GM12873 (cell line): ENCODE measurements around the gene ZFP36.

Source experiments
- TF ChIP-seq, protein P1 (sequence below): IDR thresholded peaks from 2 replicates; pipeline ENCODE4 v1.5.1; 2012; ENCODE audit warnings: low read depth, mild to moderate bottlenecking, moderate library complexity, low read length, control low read depth; ENCODE audit not compliant: insufficient read depth; ENCODE audit errors: missing control alignments

Gene ZFP36

DNA sequence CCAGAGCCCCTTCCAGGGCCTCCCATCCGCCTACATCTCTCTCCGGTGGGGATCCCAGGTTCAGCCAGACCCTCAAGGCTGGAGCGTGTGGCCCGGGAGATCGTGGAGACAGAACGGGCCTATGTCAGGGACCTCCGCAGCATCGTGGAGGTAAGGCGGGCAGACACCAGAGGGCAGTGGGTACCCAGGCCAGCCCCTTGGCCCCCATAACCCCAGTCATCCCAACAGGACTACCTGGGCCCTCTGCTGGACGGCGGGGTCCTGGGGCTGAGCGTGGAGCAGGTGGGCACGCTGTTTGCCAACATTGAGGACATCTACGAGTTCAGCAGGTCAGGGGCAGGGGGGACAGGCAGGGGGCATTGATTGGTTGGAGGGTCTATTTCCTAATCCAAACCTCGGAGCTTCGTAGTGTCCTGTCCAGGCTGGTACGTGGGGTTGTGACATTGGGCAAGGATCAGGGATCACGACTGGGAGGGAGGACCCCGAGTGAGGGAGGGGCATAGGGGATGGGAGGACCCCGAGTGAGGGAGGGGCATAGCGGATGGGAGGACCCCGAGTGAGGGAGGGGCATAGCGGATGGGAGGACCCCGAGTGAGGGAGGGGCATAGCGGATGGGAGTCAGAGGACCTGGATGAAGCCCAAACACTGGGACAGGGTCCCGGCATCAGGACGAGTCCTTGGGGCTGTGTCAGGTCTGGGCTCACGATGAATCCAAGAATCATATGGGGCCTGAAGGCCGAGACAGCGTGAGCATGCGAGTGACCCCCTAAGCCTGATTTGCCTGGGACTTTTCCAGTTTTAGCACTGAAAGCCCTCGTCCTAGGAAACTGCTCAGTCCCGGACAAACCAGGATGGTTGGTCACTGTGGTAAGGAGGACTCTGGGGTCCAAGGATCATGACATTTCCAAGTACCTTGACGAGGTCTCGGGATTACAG, 8.7 kb downstream of the ZFP36 start:
- TF ChIP-seq, protein P1, sequence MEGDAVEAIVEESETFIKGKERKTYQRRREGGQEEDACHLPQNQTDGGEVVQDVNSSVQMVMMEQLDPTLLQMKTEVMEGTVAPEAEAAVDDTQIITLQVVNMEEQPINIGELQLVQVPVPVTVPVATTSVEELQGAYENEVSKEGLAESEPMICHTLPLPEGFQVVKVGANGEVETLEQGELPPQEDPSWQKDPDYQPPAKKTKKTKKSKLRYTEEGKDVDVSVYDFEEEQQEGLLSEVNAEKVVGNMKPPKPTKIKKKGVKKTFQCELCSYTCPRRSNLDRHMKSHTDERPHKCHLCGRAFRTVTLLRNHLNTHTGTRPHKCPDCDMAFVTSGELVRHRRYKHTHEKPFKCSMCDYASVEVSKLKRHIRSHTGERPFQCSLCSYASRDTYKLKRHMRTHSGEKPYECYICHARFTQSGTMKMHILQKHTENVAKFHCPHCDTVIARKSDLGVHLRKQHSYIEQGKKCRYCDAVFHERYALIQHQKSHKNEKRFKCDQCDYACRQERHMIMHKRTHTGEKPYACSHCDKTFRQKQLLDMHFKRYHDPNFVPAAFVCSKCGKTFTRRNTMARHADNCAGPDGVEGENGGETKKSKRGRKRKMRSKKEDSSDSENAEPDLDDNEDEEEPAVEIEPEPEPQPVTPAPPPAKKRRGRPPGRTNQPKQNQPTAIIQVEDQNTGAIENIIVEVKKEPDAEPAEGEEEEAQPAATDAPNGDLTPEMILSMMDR: no peak

DNA sequence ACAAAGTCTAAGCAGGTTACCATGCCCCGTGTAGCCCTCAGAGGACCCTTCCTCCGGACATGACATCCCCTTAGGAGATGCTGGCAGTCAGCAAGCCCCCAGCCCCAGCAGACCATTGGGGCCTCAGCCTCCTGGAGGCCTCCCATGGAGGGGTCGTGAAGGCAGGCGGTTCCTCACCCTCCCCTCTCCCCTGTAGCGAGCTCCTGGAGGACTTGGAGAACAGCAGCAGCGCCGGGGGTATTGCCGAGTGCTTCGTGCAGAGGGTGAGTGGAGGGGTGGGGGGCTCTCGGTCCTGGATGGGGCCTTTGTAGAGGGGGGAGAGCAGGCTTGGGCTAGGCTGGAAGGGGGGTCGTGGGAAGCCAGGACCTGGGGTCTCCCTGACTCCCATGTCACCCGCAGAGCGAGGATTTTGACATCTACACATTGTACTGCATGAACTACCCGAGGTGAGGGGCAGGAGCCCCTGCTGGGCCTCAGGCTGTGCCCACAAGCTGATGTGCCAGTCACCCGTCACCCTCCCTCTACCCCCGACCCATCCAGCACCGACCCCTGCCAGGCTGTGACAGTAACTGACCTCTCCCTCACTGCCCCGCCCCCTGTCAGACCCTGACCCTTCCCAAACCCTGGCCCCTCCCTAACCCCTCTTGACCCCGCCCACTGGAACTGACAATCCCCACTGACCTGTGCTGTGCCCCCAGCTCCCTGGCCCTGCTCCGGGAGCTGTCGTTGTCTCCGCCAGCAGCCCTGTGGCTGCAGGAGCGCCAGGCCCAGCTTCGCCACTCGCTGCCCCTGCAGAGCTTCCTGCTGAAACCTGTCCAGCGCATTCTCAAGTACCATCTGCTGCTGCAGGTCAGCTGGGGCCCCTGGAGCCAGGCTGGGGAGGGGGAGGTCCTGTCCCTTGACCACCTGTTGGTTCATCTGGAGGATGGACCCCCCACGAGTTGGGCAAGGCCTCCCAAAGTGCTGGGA, 9.8 kb downstream of the ZFP36 start:
- TF ChIP-seq, protein P1: no peak

DNA sequence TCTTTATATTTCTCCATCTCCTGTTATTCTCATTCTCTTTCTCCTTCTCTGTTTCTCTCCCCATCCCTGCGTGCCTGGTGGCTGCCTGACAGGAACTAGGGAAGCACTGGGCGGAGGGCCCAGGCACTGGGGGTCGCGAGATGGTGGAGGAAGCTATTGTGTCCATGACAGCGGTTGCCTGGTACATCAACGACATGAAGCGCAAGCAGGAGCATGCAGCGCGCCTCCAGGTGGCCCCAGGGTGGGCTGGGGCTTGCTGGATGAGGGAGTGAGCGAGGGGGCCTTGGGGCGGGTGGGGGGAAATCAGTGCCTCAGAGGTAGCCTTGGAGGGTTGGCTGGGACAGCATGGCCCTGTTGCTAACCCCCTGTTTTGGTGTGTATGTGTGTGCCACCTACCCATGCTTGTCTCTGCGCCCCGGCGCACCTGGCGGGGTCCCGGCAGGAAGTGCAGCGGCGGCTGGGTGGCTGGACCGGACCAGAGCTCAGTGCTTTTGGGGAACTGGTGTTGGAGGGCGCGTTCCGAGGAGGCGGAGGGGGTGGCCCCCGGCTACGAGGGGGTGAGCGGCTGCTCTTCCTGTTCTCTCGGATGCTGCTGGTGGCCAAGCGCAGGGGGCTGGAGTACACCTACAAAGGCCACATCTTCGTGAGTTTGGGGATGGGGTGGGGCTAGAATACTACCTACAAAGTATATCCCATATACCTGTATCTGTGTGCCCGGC, 11.0 kb downstream of the ZFP36 start:
- TF ChIP-seq, protein P1: no peak

DNA sequence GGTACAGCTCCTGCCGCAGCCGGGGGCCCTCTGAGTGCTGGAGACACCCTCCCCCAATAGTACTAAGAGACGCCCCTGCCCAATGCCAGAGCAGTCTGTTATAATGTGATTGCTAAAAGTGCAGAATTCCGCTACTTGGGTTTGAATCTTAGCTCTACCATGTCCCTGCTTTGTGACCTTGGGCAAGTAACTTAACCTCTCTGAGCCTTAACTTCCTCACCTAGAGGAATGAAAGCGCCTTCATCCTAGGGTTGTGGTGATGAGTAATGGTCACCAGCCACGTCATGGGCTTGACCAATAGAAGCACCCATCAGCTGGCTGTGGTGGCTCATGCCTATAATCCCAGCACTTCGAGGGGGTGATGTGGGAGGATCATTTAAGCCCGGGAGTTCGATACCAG, 12.4 kb downstream of the ZFP36 start:
- TF ChIP-seq, protein P1: no peak

DNA sequence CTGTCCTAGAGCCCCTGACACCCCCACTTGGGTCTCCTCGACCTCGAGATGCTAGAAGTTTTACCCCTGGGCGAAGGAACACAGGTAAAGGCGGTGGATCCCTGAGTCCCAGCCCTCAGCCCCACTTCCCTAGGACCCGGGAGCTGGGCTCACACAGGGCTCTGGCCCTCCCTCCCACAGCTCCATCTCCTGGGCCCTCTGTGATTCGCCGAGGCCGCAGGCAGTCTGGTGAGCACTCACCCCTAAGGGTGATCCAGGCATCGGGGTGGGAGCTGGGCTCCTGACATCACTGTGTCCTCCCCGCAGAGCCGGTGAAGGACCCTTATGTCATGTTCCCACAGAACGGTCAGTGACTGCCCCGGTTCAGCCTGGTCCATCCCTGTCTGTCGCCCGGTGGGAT, 14.1 kb downstream of the ZFP36 start:
- TF ChIP-seq, protein P1: no peak

DNA sequence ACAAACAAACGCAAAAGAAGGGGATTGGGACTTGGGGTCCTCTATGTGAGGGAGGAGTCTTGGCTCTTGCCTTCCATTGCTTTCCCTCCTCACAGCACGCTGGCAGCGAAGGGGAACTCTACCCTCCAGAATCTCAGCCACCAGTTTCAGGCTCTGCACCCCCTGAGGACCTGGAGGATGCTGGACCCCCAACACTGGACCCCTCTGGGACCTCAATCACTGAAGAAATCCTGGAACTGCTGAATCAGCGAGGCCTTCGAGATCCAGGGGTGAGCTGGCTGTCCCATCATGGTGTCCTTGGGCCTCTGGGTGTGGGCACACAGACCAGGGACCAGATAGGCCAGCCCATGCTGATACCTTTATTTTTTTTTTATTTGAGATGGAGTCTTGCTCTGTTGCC, 15.4 kb downstream of the ZFP36 start:
- TF ChIP-seq, protein P1: no peak
